Left colon (tissue), 2 donors: ENCODE measurements around the gene LAMA5. TPM values are rescaled to one million over a fixed set of nuclear protein-coding genes. Genes with fewer than 3 reads are reported as not detected.

Source experiments
- ATAC-seq: fragments of 200-7000 bp; cut with Tn5 transposase; one replicate; pipeline ENCODE4 v1.9.1; 2020; ENCODE audit warnings: mild to moderate bottlenecking, moderate library complexity
- DNase-seq, 2 donors: peaks; one replicate each; pipeline ENCODE4 v3.0.0-alpha.2; 2020
- intact Hi-C, 2 donors: fragments of 100-400 bp; cut with DNase I in 1 of 2; cut with micrococcal nuclease in 1 of 2; formaldehyde crosslinking; loops; one replicate each; pipeline versions ENCODE4 v1.11.2 to v1.14.0; 2022; cut with DNase I, micrococcal nuclease
- long read RNA-seq: library from polyadenylated mRNA; unstranded; transcript quantifications from one replicate; pipeline ENCODE4 v2.0.0, GENCODE V29; 2021
- total RNA-seq, 2 donors: library from RNA; stranded (reverse); fragmentation: NEBNext Ultra II Directional; extraction: Animal tissue kit (Norgen Biotek cat#: 25700); gene quantifications; one replicate each; pipeline ENCODE4 v1.2.1, GENCODE V29; 2021
- donor health status: DM: no; HTN: no; CAD: no.
- donor health status: DM: yes; HTN: yes; CAD: no.

Gene LAMA5
- total RNA-seq = 10 to 100 TPM; 18.2 to 45.8 TPM
- long read RNA-seq, partial matches to known transcripts = 12 of 19 reads
- long read RNA-seq, other reads (novel, unspliced or antisense) = 5 of 19 reads

- intact Hi-C loops = no loop called here
- peak; percentile 69 for ATAC-seq
- DNase-seq = peak in 1 of 2 donors; percentile 60
Measured at GRCh38 chr20:62367136-62367632, at the start of gene LAMA5. Gene LAMA5 (minus strand): TSS chr20:62367312. CDS start chr20:62367245, 67 bp downstream.

GRCh38 chr20:62415354-62416111, 48.4 kb upstream of the LAMA5 start:
- ATAC-seq = no peak

GRCh38 chr20:62413896-62414481, 46.9 kb upstream of the LAMA5 start:
- DNase-seq = peak in 1 of 2 donors; percentile 41
- peak; percentile 4 for ATAC-seq
- intact Hi-C loops = no loop called here

More at GRCh38 chr20:62415354-62416111, 48.4 kb upstream of the LAMA5 start:
- no peak for DNase-seq
- intact Hi-C loops = no loop called here

GRCh38 chr20:62413025-62413570, 46.0 kb upstream of the LAMA5 start:
- ATAC-seq (peak; percentile 32), DNase-seq (peak; percentile 64 to 75)
- intact Hi-C loops = no loop called here

GRCh38 chr20:62412194-62413024, 45.3 kb upstream of the LAMA5 start:
- peak; percentile 70 for ATAC-seq
- DNase-seq = peak; percentile 91 to 97
- intact Hi-C loops = no loop called here

GRCh38 chr20:62411479-62412193, 44.5 kb upstream of the LAMA5 start:
- intact Hi-C loops = no loop called here
- DNase-seq (peak in 1 of 2 donors; percentile 60), ATAC-seq (peak; percentile 31)

- intact Hi-C loops = no loop called here
- ATAC-seq (no peak), DNase-seq (peak in 1 of 2 donors; percentile 21)
Measured at GRCh38 chr20:62410746-62411478, 43.8 kb upstream of the LAMA5 start.

- peak; percentile 31 for ATAC-seq
- intact Hi-C loops = no loop called here
Measured at GRCh38 chr20:62409931-62410745, 43.0 kb upstream of the LAMA5 start.

GRCh38 chr20:62409086-62409853, 42.2 kb upstream of the LAMA5 start:
- intact Hi-C loops = no loop called here
- ATAC-seq (no peak), DNase-seq (no peak)

More at GRCh38 chr20:62409931-62410745, 43.0 kb upstream of the LAMA5 start:
- peak; percentile 83 to 84 for DNase-seq

- DNase-seq (no peak), ATAC-seq (no peak)
- intact Hi-C loops = no loop called here
Measured at GRCh38 chr20:62408640-62409039, 41.5 kb upstream of the LAMA5 start.

GRCh38 chr20:62408055-62408454, 40.9 kb upstream of the LAMA5 start:
- intact Hi-C loops = no loop called here
- DNase-seq = peak in 1 of 2 donors; percentile 31
- ATAC-seq = no peak

- DNase-seq = peak; percentile 93 to 94
- peak; percentile 63 for ATAC-seq
- intact Hi-C loops = no loop called here
Measured at GRCh38 chr20:62407221-62407992, 40.3 kb upstream of the LAMA5 start, which contains the start of gene CABLES2. Gene CABLES2 (minus strand): TSS chr20:62407285. CDS start chr20:62407276, 9 bp downstream.

- intact Hi-C loops = no loop called here
- peak; percentile 35 to 62 for DNase-seq
- ATAC-seq = no peak
Measured at GRCh38 chr20:62406635-62407176, 39.6 kb upstream of the LAMA5 start.

- ATAC-seq (no peak), DNase-seq (no peak)
- intact Hi-C loops = no loop called here
Measured at GRCh38 chr20:62405981-62406513, 38.9 kb upstream of the LAMA5 start.
